CD4-positive, alpha-beta T cell (primary cell): ENCODE results near the gene LIN37. TPM values are rescaled to one million over a fixed set of nuclear protein-coding genes. Genes with fewer than 3 reads are reported as not detected.

ENCODE experiments used
- ATAC-seq: fragments of 200-7000 bp; cut with Tn5 transposase; one replicate; pipeline ENCODE4 v1.10.0; 2022; ENCODE audit warnings: mild to moderate bottlenecking; ENCODE audit not compliant: poor library complexity
- CTCF ChIA-PET: fragments of 350-600 bp; sonication (Branson Sonifier 250); formaldehyde crosslinking; loops from one replicate; lab custom pipeline; 2021; ENCODE audit warnings: antibody characterized with exemption, inconsistent platforms; lab: Charles Lee
- POLR2A ChIA-PET: fragments of 350-600 bp; sonication (Branson Sonifier 250); formaldehyde crosslinking; loops from one replicate; lab custom pipeline; 2021; ENCODE audit warnings: antibody characterized with exemption, inconsistent platforms; lab: Charles Lee
- DNase-seq, 14 experiments: peaks; one replicate each; pipeline ENCODE4 v3.0.0-alpha.2; 2013 to 2020; ENCODE audit warnings: mixed read lengths in 2 of 14
- H3K27ac ChIP-seq, 2 donors: one replicate each; pipeline versions ENCODE4 v1.5.1 to v1.7.0; 2013; ENCODE audit warnings: low read length in 2 of 2, low read depth in 1 of 2, mild to moderate bottlenecking in 1 of 2
- H3K27me3 ChIP-seq, 2 experiments: 1 replicate in 1 of 2; 2 replicates in 1 of 2; pipeline versions ENCODE4 v1.6.1 to v1.7.0; 2013; ENCODE audit warnings: low read length in 2 of 2, control low read depth in 1 of 2, mild to moderate bottlenecking in 1 of 2, moderate library complexity in 1 of 2; ENCODE audit not compliant: insufficient read depth in 2 of 2, control insufficient read depth in 1 of 2
- H3K36me3 ChIP-seq: one replicate; pipeline ENCODE4 v1.6.1; 2013; ENCODE audit warnings: low read length, control low read depth; ENCODE audit not compliant: insufficient read depth
- H3K4me1 ChIP-seq: one replicate; pipeline ENCODE4 v1.6.1; 2013; ENCODE audit warnings: low read length, control low read depth; ENCODE audit not compliant: insufficient read depth
- H3K4me3 ChIP-seq: one replicate; pipeline ENCODE4 v1.5.1; 2013; ENCODE audit warnings: mild to moderate bottlenecking, low read length, moderate library complexity
- H3K9me3 ChIP-seq, 2 experiments: 1 replicate in 1 of 2; 2 replicates in 1 of 2; pipeline versions ENCODE4 v1.6.1 to v1.7.0; 2013; ENCODE audit warnings: low read length in 2 of 2, mild to moderate bottlenecking in 2 of 2, control low read depth in 1 of 2, moderate library complexity in 1 of 2; ENCODE audit not compliant: control insufficient read depth in 1 of 2, insufficient read depth in 1 of 2
- H3K27ac Mint-ChIP-seq: one replicate; pipeline ENCODE4 v1.8.0; 2020; ENCODE audit warnings: mixed read lengths
- H3K27me3 Mint-ChIP-seq: one replicate; pipeline ENCODE4 v1.8.0; 2021; ENCODE audit warnings: mixed read lengths
- H3K36me3 Mint-ChIP-seq: one replicate; pipeline ENCODE4 v1.8.0; 2021; ENCODE audit warnings: low read depth, mixed read lengths
- H3K4me1 Mint-ChIP-seq: one replicate; pipeline ENCODE4 v1.8.0; 2021; ENCODE audit warnings: low read depth, mixed read lengths
- H3K4me3 Mint-ChIP-seq: one replicate; pipeline ENCODE4 v1.8.0; 2020; ENCODE audit warnings: mild to moderate bottlenecking, mixed read lengths
- H3K9me3 Mint-ChIP-seq: one replicate; pipeline ENCODE4 v1.8.0; 2020; ENCODE audit warnings: mixed read lengths
- CTCF ChIP-seq: fragments of 200-600 bp; IDR thresholded peaks from one replicate; pipeline ENCODE4 v1.8.0; 2022; ENCODE audit warnings: antibody characterized with exemption, mild to moderate bottlenecking
- intact Hi-C, 2 experiments: fragments of 100-400 bp; cut with DNase I in 1 of 2; cut with micrococcal nuclease in 1 of 2; formaldehyde crosslinking; loops; one replicate each; pipeline versions ENCODE4 v1.15.1 to v1.9.0; 2023 to 2025; cut with DNase I, micrococcal nuclease
- total RNA-seq, 174 experiments: library from RNA in 2 of 174; stranded (reverse) in 2 of 174; gene quantifications; one replicate each; pipeline ENCODE4 v1.2.3 and lab custom pipeline; 2021 to 2026

LIN37 gene
- total RNA-seq, 2 experiments from 2014 or later: 4.8 to 6.0 TPM

GRCh38 chr19:35739275-35740107 lies 8.9 kb upstream of the LIN37 start:
- peak overlapping the region; percentile 27 for H3K27ac Mint-ChIP-seq
- H3K4me3 Mint-ChIP-seq: peak overlapping the region; percentile 99
- Histone ChIP-seq H3K36me3 (peaks cover 44% of the 10 kb centered on the region), H3K4me3 (peak overlapping the region; percentile 91), H3K27me3 (no peaks in the 10 kb centered on the region), H3K9me3 (no peaks in the 10 kb centered on the region), H3K4me1 (peaks cover 64% of the 10 kb centered on the region), H3K27ac (peak overlapping the region in 1 of 2 donors; percentile 27)
- CTCF ChIA-PET: no interaction called here
- no peak for DNase-seq
- ATAC-seq: no peak
- no peaks in the 10 kb centered on the region for H3K9me3 Mint-ChIP-seq
- intact Hi-C loops: loop anchor here (1.0 to 10.0 kb wide), 3 partner anchors 22 to 375 kb away; partner anchors contain the start of genes COX6B1 (in 1 of the 2), OVOL3 (in 1 of the 2), POLR2I (in 1 of the 2) and TBCB (in 1 of the 2)
- POLR2A ChIA-PET: interaction anchor here (0.9 to 2.4 kb wide), 7 partner anchors 9 to 164 kb away, joined by 3 to 20 read pairs (median 5); partner anchors contain the start of genes KMT2B and LIN37
- no peak for TF ChIP-seq CTCF
- no peaks in the 10 kb centered on the region for H3K27me3 Mint-ChIP-seq
- peaks cover 51% of the 10 kb centered on the region for H3K4me1 Mint-ChIP-seq
- peaks cover 58% of the 10 kb centered on the region for H3K36me3 Mint-ChIP-seq

- Histone ChIP-seq H3K9me3 (no peaks in the 10 kb centered on the region), H3K4me3 (peak overlapping the region; percentile 91), H3K27ac (peak overlapping the region in 1 of 2 donors; percentile 27), H3K4me1 (peaks cover 67% of the 10 kb centered on the region), H3K36me3 (peaks cover 39% of the 10 kb centered on the region), H3K27me3 (no peaks in the 10 kb centered on the region)
- intact Hi-C loops: loop anchor here (1.0 to 10.0 kb wide), 3 partner anchors 23 to 375 kb away; partner anchors contain the start of genes COX6B1 (in 1 of the 2), OVOL3 (in 1 of the 2), POLR2I (in 1 of the 2) and TBCB (in 1 of the 2)
- POLR2A ChIA-PET: interaction anchor here (0.7 to 2.4 kb wide), 11 partner anchors 8 to 163 kb away, joined by 3 to 20 read pairs (median 5); partner anchors contain the start of genes COX6B1, KMT2B, LIN37 and PROSER3
- no peak for DNase-seq
- ATAC-seq: peak; percentile 4
- peaks cover 46% of the 10 kb centered on the region for H3K4me1 Mint-ChIP-seq
- CTCF ChIA-PET: interaction anchor here (0.6 to 0.7 kb wide), 2 partner anchors 33 to 577 kb away, joined by 4 read pairs; no protein-coding TSS in a partner anchor
- peaks cover 58% of the 10 kb centered on the region for H3K36me3 Mint-ChIP-seq
- H3K27ac Mint-ChIP-seq: no peak overlapping the region
- TF ChIP-seq CTCF: no peak
- H3K4me3 Mint-ChIP-seq: peak overlapping the region; percentile 99
- H3K9me3 Mint-ChIP-seq: no peaks in the 10 kb centered on the region
- H3K27me3 Mint-ChIP-seq: no peaks in the 10 kb centered on the region
These were observed 8.3 kb upstream of the LIN37 start for GRCh38 chr19:35740108-35740422.

GRCh38 chr19:35740423-35741202 lies 7.8 kb upstream of the LIN37 start:
- Mint-ChIP-seq H3K4me1 (peaks cover 52% of the 10 kb centered on the region), H3K9me3 (no peaks in the 10 kb centered on the region), H3K27ac (peak overlapping the region; percentile 98), H3K4me3 (peak overlapping the region; percentile 99), H3K27me3 (no peaks in the 10 kb centered on the region), H3K36me3 (peaks cover 58% of the 10 kb centered on the region)
- H3K27me3 ChIP-seq: no peaks in the 10 kb centered on the region
- POLR2A ChIA-PET: interaction anchor here (0.6 to 2.4 kb wide), 14 partner anchors 8 to 190 kb away, joined by 3 to 20 read pairs (median 4); partner anchors contain the start of genes COX6B1, HSPB6, KMT2B and LIN37
- H3K4me3 ChIP-seq: peak overlapping the region; percentile 91
- peaks cover 68% of the 10 kb centered on the region for H3K4me1 ChIP-seq
- DNase-seq (peak; percentile 88 to 97 (median 94)), ATAC-seq (peak; percentile 60)
- intact Hi-C loops: loop anchor here (1.0 to 10.0 kb wide), 3 partner anchors 23 to 374 kb away; partner anchors contain the start of genes COX6B1 (in 1 of the 2), OVOL3 (in 1 of the 2), POLR2I (in 1 of the 2) and TBCB (in 1 of the 2)
- TF ChIP-seq CTCF: no peak
- peaks cover 34% of the 10 kb centered on the region for H3K36me3 ChIP-seq
- H3K9me3 ChIP-seq: no peaks in the 10 kb centered on the region
- peak overlapping the region; percentile 62 to 72 for H3K27ac ChIP-seq
- CTCF ChIA-PET: interaction anchor here (0.6 to 0.7 kb wide), 2 partner anchors 34 to 578 kb away, joined by 4 read pairs; no protein-coding TSS in a partner anchor
